AG09319 (cell line): ENCODE measurements around the gene RYR2.

Experiments
- DNase-seq: peaks from one replicate; pipeline ENCODE4 v3.0.0-alpha.2; 2010; ENCODE audit warnings: low read depth; ENCODE audit errors: extremely low read depth
- TF ChIP-seq, protein P1 (sequence below): IDR thresholded peaks from 2 replicates; pipeline ENCODE4 v1.5.1; 2011; ENCODE audit warnings: low read depth, mild to moderate bottlenecking, inconsistent platforms, low read length, moderate library complexity

RYR2 gene

DNA sequence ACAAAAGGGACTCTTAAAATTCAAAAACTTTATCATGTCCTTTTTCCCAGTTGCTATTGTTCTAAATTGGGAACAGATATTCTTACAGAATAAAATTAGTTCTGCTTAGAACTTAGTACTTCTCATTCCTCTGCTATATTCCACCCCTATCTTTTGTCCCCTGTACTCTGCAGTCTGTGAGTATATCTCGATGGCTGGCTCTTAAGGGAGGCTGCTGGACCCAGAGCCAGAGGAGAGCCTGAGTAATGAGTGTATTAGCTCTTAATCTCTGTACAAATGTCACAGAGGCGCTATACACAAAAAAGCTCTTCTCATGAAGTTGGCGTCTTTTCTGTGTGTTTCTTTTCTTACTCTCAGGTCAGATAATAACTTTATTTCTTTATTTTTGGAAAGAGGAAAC, 425.3 kb downstream of the RYR2 start:
- no peak for DNase-seq
- TF ChIP-seq, protein P1, sequence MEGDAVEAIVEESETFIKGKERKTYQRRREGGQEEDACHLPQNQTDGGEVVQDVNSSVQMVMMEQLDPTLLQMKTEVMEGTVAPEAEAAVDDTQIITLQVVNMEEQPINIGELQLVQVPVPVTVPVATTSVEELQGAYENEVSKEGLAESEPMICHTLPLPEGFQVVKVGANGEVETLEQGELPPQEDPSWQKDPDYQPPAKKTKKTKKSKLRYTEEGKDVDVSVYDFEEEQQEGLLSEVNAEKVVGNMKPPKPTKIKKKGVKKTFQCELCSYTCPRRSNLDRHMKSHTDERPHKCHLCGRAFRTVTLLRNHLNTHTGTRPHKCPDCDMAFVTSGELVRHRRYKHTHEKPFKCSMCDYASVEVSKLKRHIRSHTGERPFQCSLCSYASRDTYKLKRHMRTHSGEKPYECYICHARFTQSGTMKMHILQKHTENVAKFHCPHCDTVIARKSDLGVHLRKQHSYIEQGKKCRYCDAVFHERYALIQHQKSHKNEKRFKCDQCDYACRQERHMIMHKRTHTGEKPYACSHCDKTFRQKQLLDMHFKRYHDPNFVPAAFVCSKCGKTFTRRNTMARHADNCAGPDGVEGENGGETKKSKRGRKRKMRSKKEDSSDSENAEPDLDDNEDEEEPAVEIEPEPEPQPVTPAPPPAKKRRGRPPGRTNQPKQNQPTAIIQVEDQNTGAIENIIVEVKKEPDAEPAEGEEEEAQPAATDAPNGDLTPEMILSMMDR: no peak

DNA sequence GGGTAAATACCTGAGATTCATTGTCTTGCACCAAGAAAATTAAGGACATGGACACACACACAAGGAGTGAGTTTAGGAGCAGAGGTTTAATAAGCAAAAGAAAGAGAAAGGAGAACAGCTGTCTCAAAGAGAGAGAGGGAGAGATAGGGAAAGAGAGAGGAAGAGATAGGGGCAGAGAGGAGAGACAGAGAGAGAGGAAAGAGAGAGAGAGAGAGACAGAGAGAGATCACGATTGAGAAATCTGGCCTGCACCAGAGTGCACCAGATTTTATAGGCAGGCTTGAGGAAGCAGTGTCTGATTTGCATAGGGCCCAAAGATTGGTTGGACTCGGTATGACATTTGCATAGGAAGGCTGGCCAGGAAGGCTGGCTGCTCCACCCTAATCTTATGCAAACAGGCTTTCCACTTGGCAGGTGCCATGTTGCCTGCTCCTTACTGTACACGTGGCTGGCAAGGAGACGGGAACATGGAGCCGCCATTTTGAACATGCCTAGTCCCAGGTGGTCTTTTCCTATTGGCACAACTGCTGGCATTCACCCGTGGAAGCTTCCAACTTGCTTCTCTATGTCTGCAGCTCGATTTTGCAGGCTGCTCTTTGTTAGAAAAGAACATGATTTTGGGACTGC, 428.8 kb downstream of the RYR2 start:
- TF ChIP-seq, protein P1: no peak
- no peak for DNase-seq

DNA sequence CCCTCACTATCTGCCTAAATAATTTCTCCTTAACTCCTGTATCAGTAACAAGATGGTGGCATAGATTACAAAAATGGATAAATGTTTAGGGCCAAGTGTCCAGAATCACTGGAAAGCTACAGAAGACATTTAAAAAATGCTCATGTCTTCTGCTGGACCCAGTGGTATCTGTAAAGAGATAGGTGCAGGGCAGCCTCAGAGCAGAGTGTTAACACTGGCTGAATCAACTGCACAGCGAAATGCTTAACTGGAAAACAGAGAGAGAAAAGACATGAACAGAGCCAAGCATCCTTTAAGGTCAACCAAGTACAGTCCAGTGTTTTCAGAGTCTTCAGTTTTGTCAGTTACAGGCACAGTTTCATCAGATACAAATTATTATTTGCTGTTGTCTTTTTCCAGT, 429.4 kb downstream of the RYR2 start:
- TF ChIP-seq, protein P1: no peak
- no peak for DNase-seq

DNA sequence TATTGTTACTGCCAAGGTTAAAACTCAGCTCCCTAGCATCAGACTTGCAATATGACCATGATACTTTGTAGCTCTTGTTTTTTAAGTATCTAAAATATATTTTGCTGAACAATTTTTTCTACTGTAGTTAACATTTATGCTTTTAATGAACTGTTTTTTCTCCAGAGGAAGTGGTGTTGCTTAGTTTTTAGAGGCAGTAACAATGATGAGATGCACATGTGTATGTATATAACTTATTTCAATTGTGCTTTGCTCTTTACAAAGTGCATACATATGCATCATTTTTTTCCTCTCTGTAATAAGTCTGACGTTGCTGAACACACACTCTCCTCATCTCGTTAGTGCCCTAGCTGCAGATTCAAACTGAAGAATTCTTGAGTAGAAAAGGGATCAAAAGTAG, 430.0 kb downstream of the RYR2 start:
- TF ChIP-seq, protein P1: no peak

DNA sequence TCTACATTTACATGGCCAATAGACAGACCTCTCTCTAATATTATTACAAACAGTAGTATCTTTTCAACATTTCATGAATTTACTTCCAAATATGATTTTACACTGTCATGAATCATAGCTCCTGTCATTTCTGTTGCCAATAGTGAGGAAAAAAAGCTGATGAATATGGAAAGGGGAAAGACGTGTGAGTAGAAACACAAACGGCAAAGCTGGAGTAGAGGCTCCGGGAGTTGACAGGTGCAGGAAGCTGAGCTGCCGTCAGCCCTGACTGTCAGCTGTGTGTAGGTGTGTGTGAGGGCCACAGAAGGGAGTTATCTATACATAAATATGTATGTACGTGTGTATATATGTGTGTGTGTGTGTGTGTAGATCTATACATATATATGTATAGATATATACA, 431.9 kb downstream of the RYR2 start:
- DNase-seq: no peak
- TF ChIP-seq, protein P1: no peak

More for the DNA sequence above, 430.0 kb downstream of the RYR2 start:
- no peak for DNase-seq

DNA sequence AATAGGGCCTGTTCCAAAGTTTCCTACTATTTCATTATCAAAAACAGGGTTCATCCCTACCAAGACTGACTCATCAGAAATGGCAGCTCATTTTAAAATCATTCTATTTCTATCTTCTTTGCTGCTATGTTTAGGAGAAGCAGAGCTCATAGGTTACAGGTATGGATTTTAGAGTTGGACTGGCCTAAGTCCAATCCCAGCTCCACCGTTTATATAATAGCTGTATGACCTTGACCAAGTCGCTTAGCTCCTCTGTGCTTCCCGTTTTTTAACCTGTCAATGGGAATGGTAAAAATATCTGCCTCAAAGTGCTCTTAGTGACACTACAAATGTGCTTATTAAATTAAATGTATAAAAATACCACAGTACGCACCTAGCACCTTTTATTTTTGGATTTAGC, 436.1 kb downstream of the RYR2 start:
- TF ChIP-seq, protein P1: no peak
- no peak for DNase-seq

DNA sequence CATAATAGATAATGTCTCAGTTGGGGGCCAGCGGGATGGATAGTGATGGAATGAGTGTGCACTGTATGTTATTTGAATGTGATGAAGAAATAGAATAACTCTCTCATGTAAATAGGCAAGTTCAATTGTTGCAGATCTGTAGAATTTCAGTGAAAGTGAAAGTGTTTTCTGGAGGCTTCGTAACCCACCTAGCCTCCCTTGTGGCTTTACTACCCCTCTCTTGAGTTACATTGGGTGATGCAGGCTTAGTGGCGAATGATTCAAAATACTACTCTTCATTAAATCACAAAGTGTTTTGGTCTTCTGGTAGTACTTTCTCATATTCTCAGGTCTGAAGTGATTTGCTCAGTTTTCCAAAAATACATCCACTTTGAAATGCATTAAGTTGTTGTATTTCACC, 436.9 kb downstream of the RYR2 start:
- TF ChIP-seq, protein P1: no peak
- no peak for DNase-seq
